ENCODE measurements around the gene PLXNA3. TPM values are rescaled to one million over a fixed set of nuclear protein-coding genes. Genes with fewer than 3 reads are reported as not detected.

The PLXNA3 gene
- total RNA-seq, 4 donors from 2014 or later, result 5.6 to 17.9 (median 11.6) TPM

GRCh38 chrX:154462396-154462795 is 4.3 kb downstream of the PLXNA3 start:
- TF ChIP-seq, protein P1, sequence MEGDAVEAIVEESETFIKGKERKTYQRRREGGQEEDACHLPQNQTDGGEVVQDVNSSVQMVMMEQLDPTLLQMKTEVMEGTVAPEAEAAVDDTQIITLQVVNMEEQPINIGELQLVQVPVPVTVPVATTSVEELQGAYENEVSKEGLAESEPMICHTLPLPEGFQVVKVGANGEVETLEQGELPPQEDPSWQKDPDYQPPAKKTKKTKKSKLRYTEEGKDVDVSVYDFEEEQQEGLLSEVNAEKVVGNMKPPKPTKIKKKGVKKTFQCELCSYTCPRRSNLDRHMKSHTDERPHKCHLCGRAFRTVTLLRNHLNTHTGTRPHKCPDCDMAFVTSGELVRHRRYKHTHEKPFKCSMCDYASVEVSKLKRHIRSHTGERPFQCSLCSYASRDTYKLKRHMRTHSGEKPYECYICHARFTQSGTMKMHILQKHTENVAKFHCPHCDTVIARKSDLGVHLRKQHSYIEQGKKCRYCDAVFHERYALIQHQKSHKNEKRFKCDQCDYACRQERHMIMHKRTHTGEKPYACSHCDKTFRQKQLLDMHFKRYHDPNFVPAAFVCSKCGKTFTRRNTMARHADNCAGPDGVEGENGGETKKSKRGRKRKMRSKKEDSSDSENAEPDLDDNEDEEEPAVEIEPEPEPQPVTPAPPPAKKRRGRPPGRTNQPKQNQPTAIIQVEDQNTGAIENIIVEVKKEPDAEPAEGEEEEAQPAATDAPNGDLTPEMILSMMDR (IDR thresholded peaks at IDR 0.05; ENCODE audit: low read depth), result no peak

- TF ChIP-seq, protein P1 (IDR thresholded peaks at IDR 0.05; ENCODE audit: low read depth), result no peak
Observed at GRCh38 chrX:154463611-154464220, 5.6 kb downstream of the PLXNA3 start.

- TF ChIP-seq, protein P1 (IDR thresholded peaks at IDR 0.05; ENCODE audit: low read depth), result no peak
Observed at GRCh38 chrX:154464806-154465365, 6.8 kb downstream of the PLXNA3 start.

- TF ChIP-seq, protein P1 (IDR thresholded peaks at IDR 0.05; ENCODE audit: low read depth), result no peak
Observed at GRCh38 chrX:154465601-154466000, 7.5 kb downstream of the PLXNA3 start.

- TF ChIP-seq, protein P1 (IDR thresholded peaks at IDR 0.05; ENCODE audit: low read depth), result no peak
Observed at GRCh38 chrX:154466036-154466435, 8.0 kb downstream of the PLXNA3 start.

DNA sequence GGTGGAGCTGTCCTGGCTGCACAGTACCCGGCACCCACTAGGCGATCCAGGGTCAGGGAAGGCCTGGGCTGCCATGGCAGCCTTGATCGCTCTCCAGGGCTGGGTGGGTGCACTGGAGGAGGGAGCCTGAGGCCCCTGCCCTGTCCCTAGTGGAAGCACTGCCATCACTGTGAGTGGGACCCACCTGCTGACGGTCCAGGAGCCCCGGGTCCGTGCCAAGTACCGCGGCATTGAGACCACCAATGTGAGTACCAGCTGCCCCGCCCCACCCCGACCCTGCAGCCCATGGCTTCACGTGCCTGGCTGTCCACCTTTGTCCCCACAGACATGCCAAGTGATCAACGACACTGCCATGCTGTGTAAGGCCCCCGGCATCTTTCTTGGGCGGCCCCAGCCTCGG is 8.8 kb downstream of the PLXNA3 start:
- TF ChIP-seq, protein P1 (IDR thresholded peaks at IDR 0.05; ENCODE audit: low read depth), result no peak

GRCh38 chrX:154467556-154467955 is 9.5 kb downstream of the PLXNA3 start:
- TF ChIP-seq, protein P1 (IDR thresholded peaks at IDR 0.05; ENCODE audit: low read depth), result no peak
